Mammary epithelial cell (primary cell): Measurements from ENCODE around the gene PRMT7.

Source experiments
- CTCF ChIP-seq, 2 donors: IDR thresholded peaks in 1 of 2; conservative IDR thresholded peaks in 1 of 2; 2 replicates each; pipeline ENCODE4 v1.5.1; 2011 to 2012; ENCODE audit warnings: inconsistent platforms in 2 of 2, low read length in 2 of 2, mild to moderate bottlenecking in 2 of 2, control low read depth in 1 of 2, low read depth in 1 of 2; ENCODE audit not compliant: insufficient read depth in 1 of 2; ENCODE audit errors: extremely low read depth in 1 of 2
- EZH2 ChIP-seq: IDR thresholded peaks from 2 replicates; pipeline ENCODE4 v1.6.1; 2012; ENCODE audit warnings: low read length, inconsistent platforms, borderline replicate concordance

- TF ChIP-seq CTCF (conservative IDR thresholded peaks at IDR 0.05 in 1 of 2, IDR thresholded peaks at IDR 0.05 in 1 of 2; ENCODE audit: extremely low read depth in 1 of 2, insufficient read depth in 1 of 2, low read depth in 1 of 2, low read length in 2 of 2) (no peak), EZH2 (no peak)
These were observed 55.2 kb downstream of the PRMT7 start for GRCh38 chr16:68366062-68366461.
